GM12864 (cell line): ENCODE data around the gene SGSM1.

ENCODE experiments used
- DNase-seq: peaks from one replicate; pipeline ENCODE4 v3.0.0-alpha.2; 2011; ENCODE audit warnings: low read depth
- H3K4me3 ChIP-seq: 2 replicates; pipeline ENCODE4 v1.5.1; 2011; ENCODE audit warnings: mild to moderate bottlenecking, low read depth, low read length, control low read depth
- TF ChIP-seq, protein P1 (sequence below): IDR thresholded peaks from 2 replicates; pipeline ENCODE4 v1.5.1; 2011; ENCODE audit warnings: low read depth, mild to moderate bottlenecking, moderate library complexity, low read length, control low read depth, inconsistent platforms; ENCODE audit errors: missing control alignments

SGSM1 gene

DNA sequence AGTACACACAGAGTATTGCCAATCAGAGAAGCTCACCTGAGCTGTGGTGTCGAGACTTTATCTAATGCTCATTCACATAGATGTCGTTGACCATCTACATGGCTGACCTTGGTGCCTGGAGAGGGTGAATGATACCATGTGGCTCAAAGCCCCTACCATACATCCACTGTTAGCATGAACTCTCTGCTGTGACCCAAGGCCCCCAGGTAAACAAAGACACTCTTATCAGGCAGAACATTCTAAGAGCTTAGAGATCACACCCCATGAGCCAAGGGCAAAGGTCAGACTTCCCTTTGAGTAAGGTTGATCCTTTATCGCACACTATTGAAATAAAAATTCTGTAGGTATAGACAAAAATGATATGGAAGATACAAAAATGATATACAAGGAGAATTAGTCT, 16.5 kb upstream of the SGSM1 start:
- no peak overlapping the region for H3K4me3 ChIP-seq
- DNase-seq: no peak
- TF ChIP-seq, protein P1, sequence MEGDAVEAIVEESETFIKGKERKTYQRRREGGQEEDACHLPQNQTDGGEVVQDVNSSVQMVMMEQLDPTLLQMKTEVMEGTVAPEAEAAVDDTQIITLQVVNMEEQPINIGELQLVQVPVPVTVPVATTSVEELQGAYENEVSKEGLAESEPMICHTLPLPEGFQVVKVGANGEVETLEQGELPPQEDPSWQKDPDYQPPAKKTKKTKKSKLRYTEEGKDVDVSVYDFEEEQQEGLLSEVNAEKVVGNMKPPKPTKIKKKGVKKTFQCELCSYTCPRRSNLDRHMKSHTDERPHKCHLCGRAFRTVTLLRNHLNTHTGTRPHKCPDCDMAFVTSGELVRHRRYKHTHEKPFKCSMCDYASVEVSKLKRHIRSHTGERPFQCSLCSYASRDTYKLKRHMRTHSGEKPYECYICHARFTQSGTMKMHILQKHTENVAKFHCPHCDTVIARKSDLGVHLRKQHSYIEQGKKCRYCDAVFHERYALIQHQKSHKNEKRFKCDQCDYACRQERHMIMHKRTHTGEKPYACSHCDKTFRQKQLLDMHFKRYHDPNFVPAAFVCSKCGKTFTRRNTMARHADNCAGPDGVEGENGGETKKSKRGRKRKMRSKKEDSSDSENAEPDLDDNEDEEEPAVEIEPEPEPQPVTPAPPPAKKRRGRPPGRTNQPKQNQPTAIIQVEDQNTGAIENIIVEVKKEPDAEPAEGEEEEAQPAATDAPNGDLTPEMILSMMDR: no peak

DNA sequence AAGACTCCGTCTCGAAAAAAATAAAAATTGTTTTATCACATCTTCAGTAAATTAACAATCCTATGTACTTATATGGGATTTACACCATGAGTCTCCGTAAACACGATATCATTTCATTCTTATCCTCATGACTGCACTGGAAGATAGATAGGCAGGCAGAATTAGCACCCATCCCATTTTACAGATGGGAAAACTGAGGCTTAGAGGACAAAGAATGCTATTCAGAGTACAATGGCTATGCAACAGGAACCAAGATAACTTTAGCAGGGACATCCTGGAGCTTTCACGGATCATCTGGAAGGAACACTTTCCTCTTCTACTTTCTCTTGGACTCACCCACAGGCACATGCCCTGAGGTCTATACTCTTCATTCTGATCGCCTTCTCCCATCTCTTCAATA, 14.6 kb upstream of the SGSM1 start:
- TF ChIP-seq, protein P1: no peak
- no peak for DNase-seq
- no peak overlapping the region for H3K4me3 ChIP-seq

DNA sequence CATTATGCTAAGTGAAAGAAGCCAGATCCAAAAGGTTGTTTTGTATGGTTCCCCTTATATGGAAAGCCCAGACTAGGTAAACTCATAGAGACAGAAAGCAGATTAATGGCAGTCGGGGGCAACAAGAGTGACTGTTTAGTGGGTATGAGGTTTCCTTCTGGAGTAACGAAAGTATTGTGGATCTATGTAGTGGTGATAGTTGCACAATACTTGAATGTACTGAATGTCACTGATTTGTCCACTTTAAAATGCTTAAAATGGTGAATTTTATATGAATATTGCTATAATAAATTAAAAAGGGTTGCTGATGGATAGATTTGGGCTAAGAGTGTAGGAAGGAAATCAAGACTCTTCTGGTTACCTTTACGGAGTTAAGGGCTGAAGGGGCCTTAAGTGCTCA, 10.0 kb upstream of the SGSM1 start:
- DNase-seq: no peak
- H3K4me3 ChIP-seq: no peak overlapping the region
- TF ChIP-seq, protein P1: no peak

DNA sequence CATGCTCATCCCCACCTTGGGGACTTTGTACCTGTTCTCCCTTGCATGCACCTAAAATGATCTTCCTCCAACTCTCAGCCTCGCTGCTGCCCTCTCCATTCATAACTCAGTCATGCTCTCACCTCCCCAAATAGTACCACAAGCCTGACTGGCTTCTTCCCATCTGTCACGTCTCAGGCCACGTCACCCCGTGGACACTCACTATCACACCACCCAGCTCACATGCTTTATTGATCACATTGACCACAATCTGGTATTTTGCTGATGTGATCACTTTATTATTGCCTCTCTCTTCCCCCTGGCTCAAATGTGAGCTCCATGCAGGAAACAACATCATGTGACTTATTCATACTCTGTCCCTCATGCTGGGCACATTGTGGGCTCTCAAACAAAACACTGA, 9.2 kb upstream of the SGSM1 start:
- TF ChIP-seq, protein P1: no peak
- no peak overlapping the region for H3K4me3 ChIP-seq
- no peak for DNase-seq

DNA sequence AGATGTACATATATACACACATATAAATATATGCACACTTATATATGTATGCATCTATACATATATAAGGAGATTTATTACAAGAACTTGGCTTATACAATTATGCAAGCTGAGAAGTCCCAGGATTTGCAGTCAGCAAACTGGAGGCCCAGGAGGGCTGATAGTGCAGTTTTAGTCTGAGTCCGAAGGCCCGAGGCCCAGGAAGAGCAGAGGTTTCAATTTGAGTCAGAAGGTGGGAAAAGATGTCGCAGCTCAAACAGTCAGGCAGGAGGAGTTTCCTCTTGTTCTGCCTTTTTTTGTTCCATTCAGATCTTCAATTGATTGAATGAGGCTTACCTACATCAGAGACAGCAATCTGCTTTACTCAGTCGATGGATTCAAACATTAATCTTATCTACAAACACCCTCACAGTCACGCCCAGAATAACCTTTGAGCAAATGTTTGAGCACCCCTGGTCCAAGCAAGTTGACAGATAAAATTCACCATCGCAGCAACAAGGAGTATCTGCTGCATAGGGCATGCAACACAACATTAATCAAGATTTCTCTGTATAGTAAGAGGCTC, 4.0 kb upstream of the SGSM1 start:
- no peak overlapping the region for H3K4me3 ChIP-seq
- TF ChIP-seq, protein P1: peak; percentile 2
- no peak for DNase-seq

DNA sequence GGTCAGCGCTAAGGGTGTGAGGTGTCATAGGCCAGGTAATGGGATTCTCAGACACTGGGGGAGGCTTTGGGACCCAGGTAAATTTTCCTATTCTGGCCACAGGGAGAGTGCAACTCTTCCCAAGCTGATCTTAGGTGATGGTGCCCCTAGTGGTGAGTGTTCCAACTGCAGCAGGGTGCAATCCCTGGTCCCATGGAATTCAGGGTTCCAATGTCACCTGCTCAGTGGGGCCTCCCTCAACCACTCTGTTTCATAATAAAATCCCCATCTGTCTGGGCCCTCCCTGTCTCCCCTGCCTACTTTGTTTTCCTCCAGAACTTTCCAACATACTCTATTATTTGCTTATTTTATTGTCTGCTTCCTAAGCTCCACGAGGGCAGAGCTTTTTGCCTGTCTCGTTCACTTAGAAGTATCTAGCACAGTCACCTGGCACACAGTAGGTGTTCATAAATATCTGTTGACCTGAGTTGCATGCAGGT, 2.9 kb upstream of the SGSM1 start:
- TF ChIP-seq, protein P1: peak; percentile 97
- no peak for DNase-seq
- H3K4me3 ChIP-seq: no peak overlapping the region

DNA sequence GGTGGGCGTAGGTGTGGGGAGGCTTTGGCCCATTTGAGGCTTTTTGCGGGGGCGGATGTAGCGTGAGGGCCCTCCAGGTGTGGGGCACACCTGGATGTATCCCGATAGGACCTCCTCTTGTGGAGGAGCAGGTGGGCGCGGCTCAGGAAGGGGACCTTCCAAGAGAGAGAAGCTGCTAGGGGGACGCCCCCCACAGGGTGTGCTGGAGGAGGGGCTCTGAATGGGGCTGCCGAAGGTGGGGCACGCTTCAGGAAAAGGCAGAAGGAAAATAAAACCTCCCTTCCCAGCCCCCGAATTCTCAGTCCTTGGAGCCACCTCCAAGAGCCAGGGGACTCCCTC, 621 bp downstream of the SGSM1 start:
- TF ChIP-seq, protein P1: no peak
- no peak overlapping the region for H3K4me3 ChIP-seq
- no peak for DNase-seq
